K562 (cell line): ENCODE data around the gene C19orf67. TPM values are rescaled to one million over a fixed set of nuclear protein-coding genes. Genes with fewer than 3 reads are reported as not detected.
A peak's percentile ranks its signal among the peaks of the same experiment; 100 is the strongest.

Source experiments
- ATAC-seq: fragments of 200-7000 bp; cut with Tn5 transposase; 3 replicates; pipeline ENCODE4 v1.9.1; 2020; ENCODE audit warnings: moderate library complexity
- BruUV-seq: library from RNA; stranded (reverse); fragments of 400-500 nt; replicated peaks from 2 replicates; lab custom pipeline; 2021; lab: Mats Ljungman, UMichigan
- CTCF ChIA-PET: fragments of 300-600 bp; formaldehyde crosslinking; extraction: SDS; loops from one replicate; lab custom pipeline; 2021; ENCODE audit warnings: low intra/inter-chr PET ratio; lab: Yijun Ruan, JAX
- POLR2A ChIA-PET: fragments of 300-600, 350-650 bp; sonication (Branson Sonifier 250); formaldehyde crosslinking; extraction: SDS; loops from one replicate; lab custom pipeline; 2021; ENCODE audit warnings: antibody characterized with exemption, inconsistent platforms; lab: Yijun Ruan, JAX
- DNase-seq, 4 experiments: peaks; one replicate each; pipeline versions ENCODE4 v3.0.0 to v3.0.0-alpha.2; 2011 to 2018; ENCODE audit warnings: low spot score in 3 of 4, mixed read lengths in 3 of 4; ENCODE audit errors: extremely low read depth in 1 of 4
- FAIRE-seq: peaks from 2 replicates; lab custom pipeline; 2011; peaks lifted over from hg19 to GRCh38; lab: Jason Lieb, UNC
- H2AFZ ChIP-seq: 2 replicates; pipeline ENCODE4 v1.6.0; 2011; ENCODE audit warnings: low read depth, low read length, control low read depth, inconsistent platforms
- H3K27ac ChIP-seq: fragments of 200-600 bp; 3 replicates; pipeline ENCODE4 v1.8.0; 2011; ENCODE audit warnings: low read depth, mild to moderate bottlenecking, control low read depth, inconsistent platforms, low read length, moderate library complexity, mixed read lengths; ENCODE audit errors: extremely low read depth
- H3K27me3 ChIP-seq, 2 experiments: fragments of 300-600 bp in 1 of 2; 2 replicates in 1 of 2; 3 replicates in 1 of 2; pipeline versions ENCODE4 v1.6.0 to v1.8.0; 2011; ENCODE audit warnings: inconsistent platforms in 2 of 2, low read length in 2 of 2, mild to moderate bottlenecking in 1 of 2, mixed read lengths in 1 of 2, moderate library complexity in 1 of 2; ENCODE audit not compliant: control insufficient read depth in 2 of 2, insufficient read depth in 2 of 2
- H3K36me3 ChIP-seq: fragments of 300-600 bp; 3 replicates; pipeline ENCODE4 v1.8.0; 2011; ENCODE audit warnings: mild to moderate bottlenecking, low read length, inconsistent platforms; ENCODE audit not compliant: control insufficient read depth, insufficient read depth
- H3K4me1 ChIP-seq, 2 experiments: fragments of 200-600 bp in 1 of 2; replicated peaks in 1 of 2; 2 replicates in 1 of 2; 3 replicates in 1 of 2; pipeline versions ENCODE4 v1.5.1 to v1.8.0; 2011; ENCODE audit warnings: inconsistent platforms in 2 of 2, low read length in 2 of 2, mild to moderate bottlenecking in 1 of 2, mixed read lengths in 1 of 2, moderate library complexity in 1 of 2; ENCODE audit not compliant: control insufficient read depth in 2 of 2, insufficient read depth in 2 of 2
- H3K4me2 ChIP-seq: 2 replicates; pipeline ENCODE4 v1.6.1; 2011; ENCODE audit warnings: low read length, control low read depth, inconsistent platforms, mixed read lengths; ENCODE audit not compliant: insufficient read depth
- H3K4me3 ChIP-seq: fragments of 200-600 bp; sonication (generic), shearing (Covaris generic); 2 replicates; pipeline ENCODE4 v1.5.1; 2016; ENCODE audit warnings: control low read depth, inconsistent platforms
- H3K79me2 ChIP-seq: fragments of 200-600 bp; 3 replicates; pipeline ENCODE4 v1.8.0; 2011; ENCODE audit warnings: low read length, inconsistent platforms; ENCODE audit not compliant: control insufficient read depth, insufficient read depth
- H3K9ac ChIP-seq, 2 experiments: 2 replicates each; pipeline versions ENCODE4 v1.6.0 to v1.6.1; 2011; ENCODE audit warnings: low read depth in 2 of 2, low read length in 2 of 2, control low read depth in 1 of 2, inconsistent platforms in 1 of 2, mild to moderate bottlenecking in 1 of 2, mixed read lengths in 1 of 2; ENCODE audit not compliant: insufficient read depth in 1 of 2
- H3K9me1 ChIP-seq: one replicate; pipeline ENCODE4 v1.6.0; 2011; ENCODE audit warnings: inconsistent platforms, mild to moderate bottlenecking, low read length, moderate library complexity; ENCODE audit not compliant: control insufficient read depth, insufficient read depth
- H3K9me3 ChIP-seq: replicated peaks from 2 replicates; pipeline ENCODE4 v1.5.1; 2011; ENCODE audit warnings: low read depth, low read length, inconsistent platforms; ENCODE audit not compliant: control insufficient read depth, insufficient read depth
- H4K20me1 ChIP-seq: replicated peaks from 2 replicates; pipeline ENCODE4 v1.6.1; 2011; ENCODE audit warnings: low read length, inconsistent platforms, mixed read lengths; ENCODE audit not compliant: control insufficient read depth, insufficient read depth
- BCLAF1 ChIP-seq, 2 experiments: fragments of 450-650 bp in 1 of 2; IDR thresholded peaks; 2 replicates each; pipeline ENCODE4 v1.6.1; 2011 to 2017; ENCODE audit warnings: low read depth in 2 of 2, antibody characterized with exemption in 1 of 2, borderline replicate concordance in 1 of 2, low read length in 1 of 2, mild to moderate bottlenecking in 1 of 2, mixed read lengths in 1 of 2; ENCODE audit not compliant: control insufficient read depth in 1 of 2
- CGGBP1 ChIP-seq: fragments of 250-450 bp; sonication (Bioruptor Pico); IDR thresholded peaks from 2 replicates; pipeline ENCODE4 v1.9.0; 2021; ENCODE audit warnings: mild to moderate bottlenecking
- ETS1 ChIP-seq: conservative IDR thresholded peaks from 2 replicates; pipeline ENCODE4 v1.6.1; 2011; ENCODE audit warnings: low read depth, mild to moderate bottlenecking, low read length; ENCODE audit not compliant: control insufficient read depth
- FOXJ2 ChIP-seq: fragments of 200-800 bp; sonication (Bioruptor generic); IDR thresholded peaks from 2 replicates; pipeline ENCODE4 v1.6.1; 2016; ENCODE audit warnings: missing genetic modification characterization, missing compliant biosample characterization
- NFIC ChIP-seq: fragments of 450-650 bp; IDR thresholded peaks from 2 replicates; pipeline ENCODE4 v1.6.1; 2017; ENCODE audit warnings: mild to moderate bottlenecking, inconsistent platforms
- POLR2AphosphoS2 ChIP-seq: IDR thresholded peaks from 2 replicates; pipeline ENCODE4 v1.6.1; 2012; ENCODE audit warnings: low read length, improper control_type of control experiment
- SIN3B ChIP-seq: fragments of 450-650 bp; IDR thresholded peaks from 2 replicates; pipeline ENCODE4 v1.6.1; 2017; ENCODE audit warnings: low read depth, mild to moderate bottlenecking, moderate library complexity
- STAG1 ChIP-seq: sonication (generic); formaldehyde crosslinking; IDR thresholded peaks from 2 replicates; pipeline ENCODE4 v1.5.0; 2020; ENCODE audit warnings: missing genetic modification reagents, borderline replicate concordance
- ZNF436 ChIP-seq: fragments of 250-450, 450-650 bp; sonication (Bioruptor Pico); formaldehyde crosslinking; IDR thresholded peaks from 2 replicates; pipeline ENCODE4 v1.7.0; 2020; ENCODE audit warnings: mild to moderate bottlenecking
- ZNF644 ChIP-seq: fragments of 200-800 bp; sonication (Bioruptor generic); IDR thresholded peaks from 2 replicates; pipeline ENCODE4 v1.6.1; 2016; ENCODE audit warnings: low read depth, missing genetic modification characterization, missing compliant biosample characterization
- WGBS: fragments of 100-300 bp; shearing (Covaris generic); methylation state at CpG from one replicate; pipeline ENCODE4 v1.1.6; 2016; ENCODE audit warnings: low coverage, mixed read lengths; ENCODE audit not compliant: insufficient coverage; ENCODE audit errors: missing lambda C conversion rate; 5-methylcytosine and 5-hydroxymethylcytosine counted together
- in situ Hi-C: fragments of 300-500 bp; cut with MboI; formaldehyde crosslinking; loops from 4 replicates; pipeline ENCODE4 v1.15.0; 2018; ENCODE audit warnings: inconsistent platforms, mixed read lengths
- intact Hi-C: fragments of 100-400 bp; cut with micrococcal nuclease; formaldehyde crosslinking; loops from 2 replicates; pipeline ENCODE4 v1.14.2; 2022
- polyA plus RNA-seq, 8 experiments: library from polyadenylated mRNA; depleted of rRNA in 4 of 8; stranded (reverse) in 5 of 8; unstranded in 3 of 8; fragments of >200 nt; fragmentation: Nextera tagmentation in 2 of 8; fragmentation: Illumina TruSeq in 1 of 8; extraction: Ambion mirVana in 2 of 8; extraction: Trizol in 1 of 8; gene quantifications; 2 replicates each; pipeline versions ENCODE4 v1.2.1 to v1.2.3, GENCODE V29; 2011 to 2014; ENCODE audit warnings: inconsistent platforms in 1 of 8, missing spikeins in 1 of 8
- total RNA-seq, 7 experiments: library from RNA; depleted of rRNA in 6 of 7; stranded (reverse); fragments of >200 nt in 6 of 7; fragmentation: Illumina TruSeq in 2 of 7; extraction: Trizol in 2 of 7; gene quantifications; 2 replicates each; pipeline versions ENCODE4 v1.2.1 to v1.2.3, GENCODE V29; 2011 to 2021; ENCODE audit warnings: low replicate concordance in 1 of 7
- TF ChIP-seq, protein P1 (sequence below): fragments of 450-650 bp; IDR thresholded peaks from 2 replicates; pipeline ENCODE4 v1.7.1; 2018; ENCODE audit warnings: mild to moderate bottlenecking, low read depth; ENCODE audit not compliant: partially characterized antibody

Gene C19orf67
- total and polyA plus RNA-seq, 9 of the 15 experiments (the other 6 are each of a cell fraction or from before 2014, with no cell fraction given) = 0.29 to 1.8 (median 0.51) TPM; not detected in 3

GRCh38 chr19:14113762-14114414 is 28.3 kb upstream of the C19orf67 start (continued):
- TF ChIP-seq SIN3B (peak; percentile 58; the same call in 1 of the 2 replicates), BCLAF1 (IDR thresholded peaks at IDR 0.05; ENCODE audit: borderline replicate concordance in 1 of 2, control insufficient read depth in 1 of 2, low read depth in 2 of 2, low read length in 1 of 2) (no peak)

- POLR2A ChIA-PET = interaction anchor here (0.6 to 2.0 kb wide), 4 partner anchors 9 to 1285 kb away, joined by 3 to 5 read pairs (median 4); partner anchors contain the start of gene ASF1B
- CTCF ChIA-PET = no interaction called here
- no peak overlapping the region for H3K27ac ChIP-seq
- no peaks in the 10 kb centered on the region for H4K20me1 ChIP-seq
- DNase-seq (no peak), FAIRE-seq (no peak), ATAC-seq (no peak)
- H3K4me1 ChIP-seq = peaks cover 32 to 47% of the 10 kb centered on the region in 2 experiments; a peak in 4 of 5 replicates
- WGBS = 67% methylated on average over 12 of the region's 12 CpGs
- peaks cover 24% of the 10 kb centered on the region for H3K79me2 ChIP-seq
- no peaks in the 10 kb centered on the region for H3K9me3 ChIP-seq
- peaks cover 4% of the 10 kb centered on the region for H3K9me1 ChIP-seq
- H3K27me3 ChIP-seq = no peaks in the 10 kb centered on the region
- no peak overlapping the region for H3K4me3 ChIP-seq
- H2AFZ ChIP-seq = no peak overlapping the region
- BruUV-seq = no TSS peak
- intact Hi-C loops = no loop called here
- H3K36me3 ChIP-seq = no peaks in the 10 kb centered on the region; the same call in 2 of the 3 replicates
- in situ Hi-C loops = no loop called here
- no peak overlapping the region for H3K4me2 ChIP-seq
- peak overlapping the region in 1 of 2 experiments; percentile 62; a peak in 2 of 4 replicates for H3K9ac ChIP-seq
- TF ChIP-seq STAG1 (CRISPR knock-in tag) (no peak), CGGBP1 (CRISPR knock-in tag) (no peak), POLR2AphosphoS2 (no peak), ETS1 (no peak), FOXJ2 (tag) (no peak), ZNF644 (no peak), ZNF436 (no peak), NFIC (no peak)
- TF ChIP-seq, protein P1, sequence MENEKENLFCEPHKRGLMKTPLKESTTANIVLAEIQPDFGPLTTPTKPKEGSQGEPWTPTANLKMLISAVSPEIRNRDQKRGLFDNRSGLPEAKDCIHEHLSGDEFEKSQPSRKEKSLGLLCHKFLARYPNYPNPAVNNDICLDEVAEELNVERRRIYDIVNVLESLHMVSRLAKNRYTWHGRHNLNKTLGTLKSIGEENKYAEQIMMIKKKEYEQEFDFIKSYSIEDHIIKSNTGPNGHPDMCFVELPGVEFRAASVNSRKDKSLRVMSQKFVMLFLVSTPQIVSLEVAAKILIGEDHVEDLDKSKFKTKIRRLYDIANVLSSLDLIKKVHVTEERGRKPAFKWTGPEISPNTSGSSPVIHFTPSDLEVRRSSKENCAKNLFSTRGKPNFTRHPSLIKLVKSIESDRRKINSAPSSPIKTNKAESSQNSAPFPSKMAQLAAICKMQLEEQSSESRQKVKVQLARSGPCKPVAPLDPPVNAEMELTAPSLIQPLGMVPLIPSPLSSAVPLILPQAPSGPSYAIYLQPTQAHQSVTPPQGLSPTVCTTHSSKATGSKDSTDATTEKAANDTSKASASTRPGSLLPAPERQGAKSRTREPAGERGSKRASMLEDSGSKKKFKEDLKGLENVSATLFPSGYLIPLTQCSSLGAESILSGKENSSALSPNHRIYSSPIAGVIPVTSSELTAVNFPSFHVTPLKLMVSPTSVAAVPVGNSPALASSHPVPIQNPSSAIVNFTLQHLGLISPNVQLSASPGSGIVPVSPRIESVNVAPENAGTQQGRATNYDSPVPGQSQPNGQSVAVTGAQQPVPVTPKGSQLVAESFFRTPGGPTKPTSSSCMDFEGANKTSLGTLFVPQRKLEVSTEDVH = no peak
These were observed 27.3 kb upstream of the C19orf67 start for GRCh38 chr19:14112809-14113385.
